Measurements from ENCODE around the gene UBN2. TPM values are rescaled to one million over a fixed set of nuclear protein-coding genes. Genes with fewer than 3 reads are reported as not detected.

UBN2 gene
- total and polyA plus RNA-seq, 10 of the 15 experiments (the other 5 are each of a cell fraction or from before 2014, with no cell fraction given) = 0.27 to 8.5 (median 2.5) TPM

GRCh38 chr7:139230774-139231512 lies at the start of gene UBN2 (continued):
- TF ChIP-seq ZBTB11 (CRISPR knock-in tag; IDR thresholded peaks at IDR 0.05) (no peak), SMAD5 (IDR thresholded peaks at IDR 0.05; ENCODE audit: low read depth) (peak; percentile 39; the same call in 1 of the 2 replicates), ZZZ3 (IDR thresholded peaks at IDR 0.05; ENCODE audit: control insufficient read depth, insufficient read length, low read depth) (no peak)

GRCh38 chr7:139181404-139181803 lies 49.6 kb upstream of the UBN2 start:
- TF ChIP-seq POLR2A (IDR thresholded peaks at IDR 0.05; ENCODE audit: low read depth, low read length) (no peak), NR2C2 (IDR thresholded peaks at IDR 0.05; ENCODE audit: borderline replicate concordance, control insufficient read depth, insufficient read length, low read depth) (no peak), SREBF2 (IDR thresholded peaks at IDR 0.05; ENCODE audit: low read length) (no peak), EED (IDR thresholded peaks at IDR 0.05; ENCODE audit: low read depth) (no peak), HDGF (IDR thresholded peaks at IDR 0.05) (no peak), CBX3 (IDR thresholded peaks at IDR 0.05; ENCODE audit: borderline replicate concordance, low read depth) (no peak), EZH2 (IDR thresholded peaks at IDR 0.05; ENCODE audit: borderline replicate concordance, control insufficient read depth, low read depth, low read length) (no peak)
- Histone ChIP-seq H3K4me1 (ENCODE audit: control insufficient read depth, insufficient read depth, low read length) (no peaks in the 10 kb centered on the region), H3K9ac (ENCODE audit: control insufficient read depth, insufficient read depth, low read length) (no peak overlapping the region), H3K36me3 (ENCODE audit: control insufficient read depth in 2 of 2, insufficient read depth in 2 of 2, low read length in 1 of 2) (no peaks in the 10 kb centered on the region), H3K27me3 (replicated peaks in 1 of 2; ENCODE audit: control insufficient read depth in 2 of 2, insufficient read depth in 2 of 2, low read length in 1 of 2) (no peaks in the 10 kb centered on the region), H2AFZ (ENCODE audit: control insufficient read depth, low read depth, low read length) (no peak overlapping the region), H3K4me3 (no peak overlapping the region), H3K4me2 (ENCODE audit: control insufficient read depth, insufficient read depth) (no peak overlapping the region), H3K9me3 (replicated peaks; ENCODE audit: control insufficient read depth, insufficient read depth, low read length) (no peaks in the 10 kb centered on the region), H4K20me1 (ENCODE audit: control insufficient read depth, insufficient read depth) (no peaks in the 10 kb centered on the region), H3K27ac (ENCODE audit: control insufficient read depth, insufficient read depth) (no peak overlapping the region), H3K79me2 (ENCODE audit: control insufficient read depth, insufficient read depth, low read length) (no peaks in the 10 kb centered on the region)
- in situ Hi-C loops (cut with MboI) = no loop called here
- POLR2A ChIA-PET = no interaction called here
- CTCF ChIA-PET = no interaction called here
- ATAC-seq (no peak), FAIRE-seq (no peak), DNase-seq (ENCODE audit: low read depth, low spot score) (no peak)
- RAD21 ChIA-PET (ENCODE audit: unreplicated experiment) = no interaction called here
- WGBS (ENCODE audit: insufficient coverage, insufficient replicate concordance, low lambda C conversion rate, missing lambda C conversion rate) = 89% methylated on average over 2 of the region's 2 CpGs
- intact Hi-C loops (cut with micrococcal nuclease; ENCODE audit: unreplicated experiment) = no loop called here
- SMC1A ChIA-PET (ENCODE audit: uncharacterized antibody, unreplicated experiment) = no interaction called here
- no TSS peak for BruUV-seq (replicated peaks)
